Progenitor cell of endocrine pancreas (in vitro differentiated cells): ENCODE results near the gene SPDL1. TPM values are rescaled to one million over a fixed set of nuclear protein-coding genes. Genes with fewer than 3 reads are reported as not detected.

Source experiments
- DNase-seq: peaks from one replicate; pipeline ENCODE4 v3.0.0; 2021; ENCODE audit warnings: low spot score; ENCODE audit not compliant: unreplicated experiment
- H3K27ac Mint-ChIP-seq: 2 replicates; pipeline ENCODE4 v1.8.0; 2021; ENCODE audit warnings: mild to moderate bottlenecking, moderate library complexity, mixed read lengths
- H3K27me3 Mint-ChIP-seq: 2 replicates; pipeline ENCODE4 v1.8.0; 2021; ENCODE audit warnings: mixed read lengths
- H3K36me3 Mint-ChIP-seq: 2 replicates; pipeline ENCODE4 v1.8.0; 2022; ENCODE audit warnings: mixed read lengths; ENCODE audit not compliant: insufficient read depth
- H3K4me1 Mint-ChIP-seq: 2 replicates; pipeline ENCODE4 v1.8.0; 2021; ENCODE audit warnings: low read depth, mixed read lengths
- H3K4me3 Mint-ChIP-seq: 2 replicates; pipeline ENCODE4 v1.8.0; 2021; ENCODE audit warnings: low read depth, mild to moderate bottlenecking, moderate library complexity, mixed read lengths
- H3K9me3 Mint-ChIP-seq: 2 replicates; pipeline ENCODE4 v1.8.0; 2021; ENCODE audit warnings: low read depth, mixed read lengths
- total RNA-seq: library from RNA; stranded (reverse); gene quantifications from 2 replicates; pipeline ENCODE4 v1.2.1, GENCODE V29; 2021
- TF ChIP-seq, protein P1 (sequence below): fragments of 200-600 bp; sonication (generic); IDR thresholded peaks from one replicate; pipeline ENCODE4 v1.5.0; 2021; ENCODE audit warnings: antibody characterized with exemption, mild to moderate bottlenecking; ENCODE audit not compliant: unreplicated experiment

Gene SPDL1
- total RNA-seq, 1 donor from 2014 or later, result 38.3 TPM

DNA sequence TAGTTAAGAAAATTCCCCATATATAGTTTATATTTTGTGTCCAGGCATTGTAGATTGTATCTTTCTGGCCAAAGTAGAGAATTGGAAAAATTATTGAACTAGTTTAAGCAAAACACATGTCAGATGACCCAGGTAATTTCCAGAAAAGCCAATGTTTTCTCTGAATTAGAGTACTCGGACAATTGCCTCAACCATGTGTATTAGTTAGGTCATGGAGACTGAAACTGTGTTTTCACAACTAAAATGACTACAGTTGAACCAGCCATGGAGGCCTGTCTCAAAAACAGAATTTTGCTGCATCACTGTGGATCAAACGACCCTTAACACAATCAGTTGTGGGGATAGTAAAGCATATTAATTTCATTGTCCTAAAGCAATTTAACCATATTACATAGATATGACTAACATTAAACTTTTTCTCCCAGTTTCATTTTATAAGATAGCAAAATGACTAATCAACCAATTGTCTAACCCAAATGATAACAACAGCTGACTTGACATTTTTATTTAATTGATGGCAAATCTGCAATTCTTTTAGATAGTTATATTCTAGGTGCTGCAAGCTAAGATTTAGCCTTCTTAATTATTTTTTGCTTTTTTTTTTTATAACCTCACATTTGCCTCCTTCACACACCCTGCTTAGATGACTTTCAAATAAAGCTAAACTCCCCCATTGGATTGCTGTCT, 39.2 kb upstream of the SPDL1 start:
- no peaks in the 10 kb centered on the region for H3K36me3 Mint-ChIP-seq
- DNase-seq, result no peak
- peaks cover 20% of the 10 kb centered on the region for H3K4me1 Mint-ChIP-seq
- TF ChIP-seq, protein P1, sequence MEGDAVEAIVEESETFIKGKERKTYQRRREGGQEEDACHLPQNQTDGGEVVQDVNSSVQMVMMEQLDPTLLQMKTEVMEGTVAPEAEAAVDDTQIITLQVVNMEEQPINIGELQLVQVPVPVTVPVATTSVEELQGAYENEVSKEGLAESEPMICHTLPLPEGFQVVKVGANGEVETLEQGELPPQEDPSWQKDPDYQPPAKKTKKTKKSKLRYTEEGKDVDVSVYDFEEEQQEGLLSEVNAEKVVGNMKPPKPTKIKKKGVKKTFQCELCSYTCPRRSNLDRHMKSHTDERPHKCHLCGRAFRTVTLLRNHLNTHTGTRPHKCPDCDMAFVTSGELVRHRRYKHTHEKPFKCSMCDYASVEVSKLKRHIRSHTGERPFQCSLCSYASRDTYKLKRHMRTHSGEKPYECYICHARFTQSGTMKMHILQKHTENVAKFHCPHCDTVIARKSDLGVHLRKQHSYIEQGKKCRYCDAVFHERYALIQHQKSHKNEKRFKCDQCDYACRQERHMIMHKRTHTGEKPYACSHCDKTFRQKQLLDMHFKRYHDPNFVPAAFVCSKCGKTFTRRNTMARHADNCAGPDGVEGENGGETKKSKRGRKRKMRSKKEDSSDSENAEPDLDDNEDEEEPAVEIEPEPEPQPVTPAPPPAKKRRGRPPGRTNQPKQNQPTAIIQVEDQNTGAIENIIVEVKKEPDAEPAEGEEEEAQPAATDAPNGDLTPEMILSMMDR, result no peak
- H3K4me3 Mint-ChIP-seq, result no peak overlapping the region
- no peak overlapping the region for H3K27ac Mint-ChIP-seq
- peaks cover 4% of the 10 kb centered on the region for H3K27me3 Mint-ChIP-seq
- H3K9me3 Mint-ChIP-seq, result peaks cover 8% of the 10 kb centered on the region

DNA sequence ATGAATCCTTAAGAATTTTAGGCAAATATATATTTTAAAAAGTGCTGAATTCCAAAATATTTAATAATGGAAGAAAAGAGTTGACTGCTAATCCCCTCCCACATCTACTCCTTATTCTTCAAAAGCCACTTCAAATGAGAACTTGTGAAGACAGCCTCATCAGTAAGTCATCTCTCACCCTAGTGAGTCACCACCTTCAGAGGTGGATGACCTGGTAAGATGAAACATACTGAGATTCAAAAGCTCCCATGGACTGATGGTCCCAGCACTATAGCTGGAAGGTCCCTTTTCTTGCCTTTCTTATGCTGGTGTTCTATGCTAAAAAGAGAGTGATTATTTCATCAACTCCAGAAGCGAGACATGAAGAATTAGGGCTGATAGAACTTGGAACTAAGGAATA, 37.8 kb upstream of the SPDL1 start:
- no peak for DNase-seq
- H3K4me1 Mint-ChIP-seq, result peaks cover 24% of the 10 kb centered on the region
- H3K4me3 Mint-ChIP-seq, result no peak overlapping the region
- no peaks in the 10 kb centered on the region for H3K36me3 Mint-ChIP-seq
- TF ChIP-seq, protein P1, result no peak
- H3K27me3 Mint-ChIP-seq, result peaks cover 4% of the 10 kb centered on the region
- no peak overlapping the region for H3K27ac Mint-ChIP-seq
- peaks cover 4% of the 10 kb centered on the region for H3K9me3 Mint-ChIP-seq

DNA sequence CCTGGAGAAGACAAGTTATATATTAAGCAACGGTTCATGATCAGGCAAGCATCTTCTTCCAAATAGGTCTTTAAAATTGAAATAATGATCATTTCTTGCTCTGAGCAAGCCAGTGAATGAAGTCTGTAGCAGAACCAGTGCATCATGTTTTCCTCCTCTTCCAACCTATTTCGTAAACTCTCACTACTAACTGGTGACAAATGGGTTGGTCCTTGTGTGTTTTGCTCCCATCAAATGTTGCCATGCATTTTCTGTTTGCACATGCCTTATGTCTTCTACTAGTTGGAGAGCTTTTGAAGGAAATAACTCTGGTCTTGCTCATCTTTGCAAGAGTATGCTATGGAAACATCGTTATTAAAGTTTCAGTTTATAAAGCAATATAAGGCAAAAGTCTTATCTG, 37.2 kb upstream of the SPDL1 start:
- TF ChIP-seq, protein P1, result no peak
- Mint-ChIP-seq H3K9me3 (no peaks in the 10 kb centered on the region), H3K27ac (no peak overlapping the region), H3K4me3 (no peak overlapping the region), H3K4me1 (peaks cover 28% of the 10 kb centered on the region), H3K36me3 (no peaks in the 10 kb centered on the region), H3K27me3 (peaks cover 4% of the 10 kb centered on the region)
- DNase-seq, result no peak

DNA sequence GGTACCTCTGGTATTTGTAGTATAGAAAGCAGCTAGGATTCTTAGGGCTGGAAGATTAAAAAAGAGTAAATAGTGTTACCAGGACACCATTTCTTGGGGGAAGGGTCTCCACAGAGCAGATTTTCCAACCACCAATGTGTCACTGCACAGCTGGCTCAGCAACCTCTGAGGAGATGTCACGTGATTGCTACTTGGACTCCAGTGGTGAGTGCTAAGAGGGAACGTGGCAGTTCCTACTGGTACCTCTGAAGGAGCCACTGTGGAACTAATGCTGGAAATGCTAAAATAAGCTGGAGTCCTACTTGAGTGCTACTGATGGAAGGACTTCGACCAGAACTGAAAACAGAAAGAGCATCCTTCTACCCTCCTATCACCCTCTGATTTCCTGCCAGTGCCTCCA, 36.1 kb upstream of the SPDL1 start:
- Mint-ChIP-seq H3K4me3 (no peak overlapping the region), H3K27ac (no peak overlapping the region), H3K9me3 (no peaks in the 10 kb centered on the region), H3K36me3 (no peaks in the 10 kb centered on the region), H3K4me1 (peaks cover 32% of the 10 kb centered on the region), H3K27me3 (peaks cover under 1% of the 10 kb centered on the region)
- TF ChIP-seq, protein P1, result no peak
- no peak for DNase-seq

DNA sequence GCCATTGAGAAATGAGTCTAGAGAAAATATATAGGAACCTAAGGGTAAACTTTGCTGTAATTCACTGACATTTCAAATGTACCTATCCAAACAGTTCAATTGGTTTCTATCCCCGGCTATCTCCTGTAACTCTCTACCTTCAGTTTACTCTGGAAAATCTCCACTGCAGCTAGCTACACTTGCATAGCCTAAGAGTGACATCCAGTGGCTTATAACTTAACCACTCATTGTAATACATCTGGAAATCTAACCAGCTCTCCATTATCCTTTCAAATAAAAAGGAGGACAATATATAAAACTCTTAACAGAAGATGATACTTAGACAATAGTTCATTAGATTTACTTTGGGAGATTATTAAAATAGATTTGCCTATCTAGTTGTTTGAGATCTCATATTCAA, 35.3 kb upstream of the SPDL1 start:
- Mint-ChIP-seq H3K27ac (no peak overlapping the region), H3K36me3 (peaks cover 1% of the 10 kb centered on the region), H3K9me3 (peaks cover 7% of the 10 kb centered on the region), H3K4me1 (peaks cover 32% of the 10 kb centered on the region), H3K4me3 (no peak overlapping the region), H3K27me3 (no peaks in the 10 kb centered on the region)
- no peak for DNase-seq
- TF ChIP-seq, protein P1, result peak; percentile 59
